Ovary (tissue), 9 donors: ENCODE measurements around the gene RBFOX2. TPM values are rescaled to one million over a fixed set of nuclear protein-coding genes. Genes with fewer than 3 reads are reported as not detected.

Source experiments
- DNase-seq, 5 donors: peaks; one replicate each; pipeline ENCODE4 v3.0.0-alpha.2; 2019 to 2020
- H3K27ac ChIP-seq, 2 donors: fragments of 200-600 bp; one replicate each; pipeline versions ENCODE4 v1.5.1 to v1.8.0; 2019 to 2022
- H3K27me3 ChIP-seq: fragments of 200-600 bp; one replicate; pipeline ENCODE4 v1.8.0; 2022
- H3K36me3 ChIP-seq: fragments of 200-600 bp; sonication (generic); one replicate; pipeline ENCODE4 v1.5.1; 2019
- H3K4me1 ChIP-seq: one replicate; pipeline ENCODE4 v1.8.1; 2013; ENCODE audit warnings: mild to moderate bottlenecking, moderate library complexity; ENCODE audit not compliant: insufficient read depth
- H3K4me3 ChIP-seq: fragments of 200-600 bp; sonication (generic); one replicate; pipeline ENCODE4 v1.5.1; 2017
- H3K9me3 ChIP-seq, 2 donors: fragments of 200-600 bp in 1 of 2; sonication (generic) in 1 of 2; one replicate each; pipeline versions ENCODE4 v1.5.1 to v1.8.1; 2013 to 2019; ENCODE audit warnings: mild to moderate bottlenecking in 1 of 2, moderate library complexity in 1 of 2
- EP300 ChIP-seq: sonication (generic); formaldehyde crosslinking; IDR thresholded peaks from one replicate; pipeline ENCODE4 v1.6.1; 2017; ENCODE audit warnings: antibody characterized with exemption
- POLR2A ChIP-seq: fragments of 450-650 bp; IDR thresholded peaks from one replicate; pipeline ENCODE4 v1.6.1; 2017; ENCODE audit warnings: antibody characterized with exemption, mild to moderate bottlenecking, moderate library complexity
- whole genome bisulfite sequencing, 3 donors: extraction: QIAGEN DNeasy Blood & Tissue Kit in 1 of 3; methylation state at CpG; one replicate each; pipeline versions ENCODE4 v1.1.5 to v1.1.7; 2013 to 2017; 5-methylcytosine and 5-hydroxymethylcytosine counted together
- intact Hi-C, 4 donors: fragments of 100-400 bp; cut with DNase I; formaldehyde crosslinking; loops; one replicate each; pipeline versions ENCODE4 v1.11.0 to v1.15.1; 2022 to 2023
- polyA plus RNA-seq, 2 donors: library from polyadenylated mRNA; stranded (reverse); fragments of 200-250 nt in 1 of 2; fragments of 350-450 nt in 1 of 2; fragmentation: Illumina TruSeq in 1 of 2; extraction: RNeasy Lipid Tissue Mini Kit (QIAGEN cat#74804) in 1 of 2; gene quantifications; one replicate each; pipeline ENCODE4 v1.2.3, GENCODE V29; 2013 to 2014
- total RNA-seq, 7 donors: library from RNA; depleted of rRNA in 2 of 7; stranded (reverse); fragments of >200 nt in 2 of 7; fragmentation: NEBNext Ultra II Directional in 3 of 7; extraction: Animal tissue kit (Norgen Biotek cat#: 25700) in 3 of 7; gene quantifications; one replicate each; pipeline versions ENCODE4 v1.1.0 to v1.2.4, GENCODE V29; 2016 to 2023
- TF ChIP-seq, protein P1 (sequence below), 3 donors: fragments of 450-650 bp in 2 of 3; fragments of 200-600 bp in 1 of 3; IDR thresholded peaks; one replicate each; pipeline versions ENCODE4 v1.5.1 to v1.8.0; 2016 to 2022; ENCODE audit warnings: antibody characterized with exemption in 3 of 3, mild to moderate bottlenecking in 1 of 3
- donor health status: DM: no; HTN: no; CAD: no; lungs with moderate emphysema.
- donor health status: DM: no; HTN: no; CAD: no.
- donor health status: Bipolar disorder and iron deficiency.
- donor health status: DM: yes; HTN: yes; CAD: no.
- donor health status: DM: no; HTN: no; CAD: no.
- donor health status: DM: yes; HTN: yes; CAD: no.

Gene RBFOX2
- total and polyA plus RNA-seq, 9 donors, result 68.7 to 140 (median 128) TPM

DNA sequence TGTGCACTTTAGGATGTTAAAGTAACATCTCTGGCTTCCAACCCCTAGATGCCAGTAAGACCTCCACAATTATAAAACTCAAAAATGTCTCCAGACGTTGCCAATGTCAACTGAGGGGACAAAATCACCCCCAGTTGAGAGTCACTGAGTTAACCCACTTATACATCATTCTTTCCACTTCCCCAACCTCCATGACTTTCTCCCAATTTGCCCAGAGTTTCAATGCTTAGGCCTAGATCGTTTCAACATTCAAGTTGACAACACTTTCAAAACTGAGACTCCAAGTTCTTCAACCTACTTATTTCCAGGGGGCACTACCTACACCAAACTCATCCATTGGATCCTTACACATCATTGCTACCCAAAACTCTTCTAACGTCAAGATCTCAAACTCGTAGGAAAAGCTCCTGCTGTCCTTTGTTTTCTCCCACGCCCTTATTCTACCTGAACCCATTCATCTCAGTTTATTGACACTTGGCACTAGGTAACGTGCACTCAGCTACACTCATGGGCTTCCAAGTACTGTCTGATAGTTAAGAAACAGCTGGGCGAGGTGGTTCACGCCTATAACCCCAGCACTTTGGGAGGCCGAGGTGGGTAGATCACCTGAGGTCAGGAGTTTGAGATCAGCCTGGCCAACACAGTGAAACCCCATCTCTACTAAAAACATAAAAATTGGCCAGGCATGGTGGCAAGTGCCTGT is 24.5 kb downstream of the RBFOX2 start:
- no peaks in the 10 kb centered on the region for H3K27me3 ChIP-seq
- H3K4me3 ChIP-seq, result no peak overlapping the region
- 94 to 95% (median 94%) methylated on average over 9 of the region's 9 CpGs for WGBS, 3 donors
- no peak overlapping the region for H3K27ac ChIP-seq
- H3K4me1 ChIP-seq, result peaks cover 16% of the 10 kb centered on the region
- no peaks in the 10 kb centered on the region for H3K36me3 ChIP-seq
- intact Hi-C loops, result no loop called here
- TF ChIP-seq, protein P1, sequence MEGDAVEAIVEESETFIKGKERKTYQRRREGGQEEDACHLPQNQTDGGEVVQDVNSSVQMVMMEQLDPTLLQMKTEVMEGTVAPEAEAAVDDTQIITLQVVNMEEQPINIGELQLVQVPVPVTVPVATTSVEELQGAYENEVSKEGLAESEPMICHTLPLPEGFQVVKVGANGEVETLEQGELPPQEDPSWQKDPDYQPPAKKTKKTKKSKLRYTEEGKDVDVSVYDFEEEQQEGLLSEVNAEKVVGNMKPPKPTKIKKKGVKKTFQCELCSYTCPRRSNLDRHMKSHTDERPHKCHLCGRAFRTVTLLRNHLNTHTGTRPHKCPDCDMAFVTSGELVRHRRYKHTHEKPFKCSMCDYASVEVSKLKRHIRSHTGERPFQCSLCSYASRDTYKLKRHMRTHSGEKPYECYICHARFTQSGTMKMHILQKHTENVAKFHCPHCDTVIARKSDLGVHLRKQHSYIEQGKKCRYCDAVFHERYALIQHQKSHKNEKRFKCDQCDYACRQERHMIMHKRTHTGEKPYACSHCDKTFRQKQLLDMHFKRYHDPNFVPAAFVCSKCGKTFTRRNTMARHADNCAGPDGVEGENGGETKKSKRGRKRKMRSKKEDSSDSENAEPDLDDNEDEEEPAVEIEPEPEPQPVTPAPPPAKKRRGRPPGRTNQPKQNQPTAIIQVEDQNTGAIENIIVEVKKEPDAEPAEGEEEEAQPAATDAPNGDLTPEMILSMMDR (IDR thresholded peaks at IDR 0.05), result no peak
- TF ChIP-seq EP300, result no peak
- TF ChIP-seq POLR2A, result no peak
- no peaks in the 10 kb centered on the region for H3K9me3 ChIP-seq
- no peak for DNase-seq

DNA sequence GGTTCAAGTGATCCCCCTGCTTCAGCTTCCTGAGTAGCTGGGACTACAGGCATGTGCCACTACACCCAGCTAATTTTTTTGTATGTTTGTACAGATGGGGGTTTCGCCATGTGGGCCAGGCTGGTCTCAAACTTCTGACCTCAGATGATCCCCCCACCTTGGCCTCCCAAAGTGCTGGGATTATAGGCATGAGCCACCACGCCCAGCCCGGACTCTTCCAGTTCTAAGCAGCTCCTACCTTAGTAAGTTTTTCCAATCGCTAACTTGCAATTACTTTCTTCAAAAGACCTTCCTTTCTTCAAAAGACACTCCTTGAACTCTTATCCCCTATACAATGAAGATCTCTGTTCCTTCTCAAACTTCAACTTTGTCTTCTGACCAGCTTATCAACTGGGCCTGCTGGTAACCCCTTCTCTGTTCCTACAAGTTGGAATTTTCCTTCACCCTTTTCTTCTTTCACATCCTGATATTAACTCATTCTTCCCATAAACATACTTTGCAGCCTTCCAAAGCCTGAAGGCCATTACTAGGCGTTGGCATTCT is 25.8 kb downstream of the RBFOX2 start:
- H3K4me1 ChIP-seq, result peaks cover 20% of the 10 kb centered on the region
- no peak for DNase-seq
- no peaks in the 10 kb centered on the region for H3K9me3 ChIP-seq
- H3K4me3 ChIP-seq, result no peak overlapping the region
- WGBS, 3 donors, result 95 to 97% (median 97%) methylated on average over 5 of the region's 5 CpGs
- no peaks in the 10 kb centered on the region for H3K27me3 ChIP-seq
- no peak overlapping the region for H3K27ac ChIP-seq
- intact Hi-C loops, result no loop called here
- no peaks in the 10 kb centered on the region for H3K36me3 ChIP-seq
- TF ChIP-seq EP300, result no peak
- TF ChIP-seq, protein P1 (IDR thresholded peaks at IDR 0.05), result no peak

DNA sequence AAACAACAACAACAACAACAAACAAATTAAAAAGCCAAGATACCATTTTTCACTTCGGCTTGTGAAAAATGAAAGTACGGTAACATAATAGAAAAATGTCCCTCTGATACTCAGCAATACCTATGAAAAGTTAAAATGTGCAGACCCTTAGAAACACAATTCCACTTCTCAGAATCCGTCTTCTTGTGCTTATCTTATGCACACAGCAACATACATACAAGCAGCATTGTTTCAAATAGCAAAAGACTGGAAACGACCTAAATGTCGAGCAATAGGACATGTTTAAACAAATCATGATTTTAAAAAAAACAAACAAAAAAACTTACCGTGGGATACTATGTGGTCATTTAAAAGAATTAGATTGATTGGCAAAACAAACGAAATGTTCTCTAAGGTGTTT is 26.5 kb downstream of the RBFOX2 start:
- Histone ChIP-seq H3K27ac (no peak overlapping the region), H3K4me3 (no peak overlapping the region), H3K27me3 (no peaks in the 10 kb centered on the region), H3K4me1 (peaks cover 27% of the 10 kb centered on the region), H3K36me3 (no peaks in the 10 kb centered on the region), H3K9me3 (no peaks in the 10 kb centered on the region)
- intact Hi-C loops, result no loop called here
- 68 to 85% (median 69%) methylated on average over 7 of the region's 7 CpGs for WGBS, 3 donors
- TF ChIP-seq, protein P1 (IDR thresholded peaks at IDR 0.05), result no peak
- TF ChIP-seq POLR2A (no peak), EP300 (no peak)
- DNase-seq, result no peak

DNA sequence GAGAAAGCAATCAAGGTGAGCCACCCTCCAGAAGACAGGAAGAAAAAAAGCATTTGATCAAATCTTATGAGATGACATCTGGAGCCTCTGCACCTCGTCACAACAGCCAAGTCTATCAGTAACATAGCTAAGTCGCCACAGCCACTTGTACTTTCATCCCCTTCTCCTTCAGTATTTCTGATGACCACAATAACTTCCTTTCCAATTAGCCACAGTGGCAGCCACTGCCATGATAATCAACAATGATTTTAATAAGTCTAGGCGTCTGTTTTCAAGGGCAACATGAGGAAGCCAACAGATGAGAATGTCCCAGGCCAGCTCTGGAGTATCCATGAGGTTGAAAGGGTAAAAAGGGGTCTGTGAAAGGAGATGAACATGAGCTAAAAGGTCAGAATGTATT is 29.9 kb downstream of the RBFOX2 start:
- WGBS, 3 donors, result 85 to 96% (median 90%) methylated on average over 3 of the region's 3 CpGs
- peaks cover 30% of the 10 kb centered on the region for H3K4me1 ChIP-seq
- H3K9me3 ChIP-seq, result no peaks in the 10 kb centered on the region
- no peak overlapping the region for H3K27ac ChIP-seq
- H3K27me3 ChIP-seq, result no peaks in the 10 kb centered on the region
- H3K36me3 ChIP-seq, result no peaks in the 10 kb centered on the region
- no peak for TF ChIP-seq POLR2A
- TF ChIP-seq EP300, result no peak
- TF ChIP-seq, protein P1 (IDR thresholded peaks at IDR 0.05), result no peak
- no peak overlapping the region for H3K4me3 ChIP-seq
- intact Hi-C loops, result no loop called here
- no peak for DNase-seq
